ENCODE data around the gene CEP63. TPM values are rescaled to one million over a fixed set of nuclear protein-coding genes. Genes with fewer than 3 reads are reported as not detected.

The CEP63 gene
- total RNA-seq, 1 donor = 19.4 TPM

- no peak overlapping the region for H3K4me3 ChIP-seq (ENCODE audit: low read depth, low read length)
- TF ChIP-seq CTCF (IDR thresholded peaks at IDR 0.05; ENCODE audit: insufficient read depth, low read length) = no peak
- no peak for DNase-seq (ENCODE audit: low read depth)
Observed at GRCh38 chr3:134474956-134475355, 10.9 kb upstream of the CEP63 start.

GRCh38 chr3:134476306-134476705 is 9.6 kb upstream of the CEP63 start:
- no peak overlapping the region for H3K4me3 ChIP-seq (ENCODE audit: low read depth, low read length)
- no peak for DNase-seq (ENCODE audit: low read depth)
- TF ChIP-seq CTCF (IDR thresholded peaks at IDR 0.05; ENCODE audit: insufficient read depth, low read length) = no peak

GRCh38 chr3:134477002-134477401 is 8.9 kb upstream of the CEP63 start:
- no peak for TF ChIP-seq CTCF (IDR thresholded peaks at IDR 0.05; ENCODE audit: insufficient read depth, low read length)
- H3K4me3 ChIP-seq (ENCODE audit: low read depth, low read length) = no peak overlapping the region
- DNase-seq (ENCODE audit: low read depth) = no peak

GRCh38 chr3:134477938-134478337 is 7.9 kb upstream of the CEP63 start:
- H3K4me3 ChIP-seq (ENCODE audit: low read depth, low read length) = no peak overlapping the region
- no peak for TF ChIP-seq CTCF (IDR thresholded peaks at IDR 0.05; ENCODE audit: insufficient read depth, low read length)

GRCh38 chr3:134480546-134480945 is 5.3 kb upstream of the CEP63 start:
- DNase-seq (ENCODE audit: low read depth) = no peak
- no peak overlapping the region for H3K4me3 ChIP-seq (ENCODE audit: low read depth, low read length)
- no peak for TF ChIP-seq CTCF (IDR thresholded peaks at IDR 0.05; ENCODE audit: insufficient read depth, low read length)

More at GRCh38 chr3:134477938-134478337, 7.9 kb upstream of the CEP63 start:
- no peak for DNase-seq (ENCODE audit: low read depth)

- no peak for TF ChIP-seq CTCF (IDR thresholded peaks at IDR 0.05; ENCODE audit: insufficient read depth, low read length)
- no peak for DNase-seq (ENCODE audit: low read depth)
- no peak overlapping the region for H3K4me3 ChIP-seq (ENCODE audit: low read depth, low read length)
Observed at GRCh38 chr3:134481166-134481565, 4.7 kb upstream of the CEP63 start.

- no peak for DNase-seq (ENCODE audit: low read depth)
- TF ChIP-seq CTCF (IDR thresholded peaks at IDR 0.05; ENCODE audit: insufficient read depth, low read length) = no peak
- no peak overlapping the region for H3K4me3 ChIP-seq (ENCODE audit: low read depth, low read length)
Observed at GRCh38 chr3:134482622-134483021, 3.2 kb upstream of the CEP63 start.

All from fibroblast of the aortic adventitia (primary cell).